COLO668 (cell line): ENCODE data around the gene TOM1L1.
A peak's percentile ranks its signal among the peaks of the same experiment; 100 is the strongest.
"Not testable (repeated sequence)": the region's sequence is repeated elsewhere in the genome, so short reads cannot be mapped to it uniquely, and the experiment has no call there.

ENCODE experiments used
- DNase-seq: peaks from one replicate; lab custom pipeline; 2025; ENCODE audit not compliant: unreplicated experiment; lab: John Stamatoyannopoulos, UW

TOM1L1 gene, protein sequence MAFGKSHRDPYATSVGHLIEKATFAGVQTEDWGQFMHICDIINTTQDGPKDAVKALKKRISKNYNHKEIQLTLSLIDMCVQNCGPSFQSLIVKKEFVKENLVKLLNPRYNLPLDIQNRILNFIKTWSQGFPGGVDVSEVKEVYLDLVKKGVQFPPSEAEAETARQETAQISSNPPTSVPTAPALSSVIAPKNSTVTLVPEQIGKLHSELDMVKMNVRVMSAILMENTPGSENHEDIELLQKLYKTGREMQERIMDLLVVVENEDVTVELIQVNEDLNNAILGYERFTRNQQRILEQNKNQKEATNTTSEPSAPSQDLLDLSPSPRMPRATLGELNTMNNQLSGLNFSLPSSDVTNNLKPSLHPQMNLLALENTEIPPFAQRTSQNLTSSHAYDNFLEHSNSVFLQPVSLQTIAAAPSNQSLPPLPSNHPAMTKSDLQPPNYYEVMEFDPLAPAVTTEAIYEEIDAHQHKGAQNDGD

DNA sequence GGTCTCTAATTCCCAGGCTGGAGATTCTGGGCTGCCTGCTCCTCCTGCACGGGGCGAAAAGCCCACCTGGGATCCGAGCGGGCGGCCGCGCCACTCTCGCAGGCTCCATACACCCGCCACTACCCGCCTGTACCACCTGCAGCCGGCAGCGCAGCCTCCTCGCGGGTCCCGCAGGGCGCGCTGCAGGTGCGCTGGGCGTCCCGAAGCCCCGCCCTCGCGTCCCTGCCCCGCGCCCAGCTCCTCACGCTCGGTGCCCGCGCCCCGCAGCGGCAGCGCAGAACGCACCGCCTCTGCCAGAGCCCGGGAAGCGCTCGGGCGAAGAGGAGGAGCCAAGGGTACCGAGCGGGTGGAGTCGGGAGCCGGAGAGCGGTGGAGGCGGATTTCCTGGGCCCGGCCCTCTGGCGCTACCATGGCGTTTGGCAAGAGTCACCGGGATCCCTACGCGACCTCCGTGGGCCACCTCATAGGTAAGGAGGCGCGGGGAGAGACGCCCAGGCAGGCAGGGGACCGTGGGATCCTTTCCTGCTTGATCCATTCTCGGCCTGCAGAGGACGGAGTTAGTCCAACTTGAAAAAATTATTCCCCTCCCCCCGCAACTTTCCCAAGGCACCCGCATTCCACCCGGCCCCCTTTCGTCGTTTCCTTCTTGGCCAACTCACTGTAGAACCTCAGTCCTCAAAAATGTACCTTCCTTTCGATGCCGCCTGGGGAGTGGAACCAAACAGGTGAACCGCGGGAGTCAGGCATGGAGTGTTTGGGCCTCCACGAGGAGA is at the start of gene TOM1L1:
TOM1L1 (plus strand) TSS at position 396 of the 773 bp plus-strand sequence; CDS start at position 410, 14 bp downstream.
- DNase-seq = peak; percentile 89

DNA sequence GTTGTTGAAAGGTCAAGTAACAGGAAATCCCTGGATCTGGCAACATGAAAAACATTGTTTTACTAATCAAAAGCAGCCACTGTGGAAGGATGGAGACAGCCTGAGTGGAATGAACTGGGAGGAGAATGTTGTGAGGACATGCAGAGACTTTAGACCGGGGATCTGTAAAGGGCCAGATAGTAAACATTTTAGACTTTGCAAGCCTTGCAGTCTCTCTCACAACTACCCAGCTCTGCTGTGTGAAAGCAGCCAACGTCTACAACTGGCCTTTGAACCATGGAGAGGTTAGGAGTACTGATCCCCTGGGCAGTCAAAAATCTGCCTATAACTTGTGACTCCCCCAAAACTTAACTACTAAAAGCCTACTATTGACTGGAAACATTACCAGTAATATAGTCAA is 41.5 kb upstream of the TOM1L1 start:
- DNase-seq = no peak

GRCh38 chr17:54860617-54861470 is 39.8 kb upstream of the TOM1L1 start:
- DNase-seq = no peak

DNA sequence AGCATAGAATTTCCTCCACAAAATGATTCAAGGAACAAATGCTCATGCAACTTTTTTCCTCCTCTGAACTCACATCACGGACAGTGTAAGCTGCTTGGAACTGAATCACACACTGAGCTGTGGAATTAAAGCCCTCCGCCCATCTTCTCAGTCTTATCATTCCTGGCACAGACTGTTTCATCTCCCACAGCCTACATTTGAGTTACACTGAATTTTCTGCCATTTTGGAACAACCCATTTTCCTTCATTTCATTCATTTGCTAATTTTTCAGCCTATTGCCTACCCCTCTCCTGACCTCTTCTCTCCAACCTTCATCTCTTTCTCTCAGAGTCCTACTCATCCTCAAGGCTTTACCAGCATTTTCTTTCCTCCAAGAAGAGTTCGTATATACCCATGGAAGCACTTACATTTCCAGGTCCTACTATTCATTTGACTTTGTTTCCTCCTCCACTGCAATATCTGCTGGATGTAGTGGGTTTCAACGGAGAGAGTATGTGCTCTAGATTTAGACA is 39.1 kb upstream of the TOM1L1 start:
- no peak for DNase-seq

- no peak for DNase-seq
Observed at GRCh38 chr17:54863176-54863575, 37.5 kb upstream of the TOM1L1 start.

GRCh38 chr17:54864070-54864469 is 36.6 kb upstream of the TOM1L1 start:
- no peak for DNase-seq

DNA sequence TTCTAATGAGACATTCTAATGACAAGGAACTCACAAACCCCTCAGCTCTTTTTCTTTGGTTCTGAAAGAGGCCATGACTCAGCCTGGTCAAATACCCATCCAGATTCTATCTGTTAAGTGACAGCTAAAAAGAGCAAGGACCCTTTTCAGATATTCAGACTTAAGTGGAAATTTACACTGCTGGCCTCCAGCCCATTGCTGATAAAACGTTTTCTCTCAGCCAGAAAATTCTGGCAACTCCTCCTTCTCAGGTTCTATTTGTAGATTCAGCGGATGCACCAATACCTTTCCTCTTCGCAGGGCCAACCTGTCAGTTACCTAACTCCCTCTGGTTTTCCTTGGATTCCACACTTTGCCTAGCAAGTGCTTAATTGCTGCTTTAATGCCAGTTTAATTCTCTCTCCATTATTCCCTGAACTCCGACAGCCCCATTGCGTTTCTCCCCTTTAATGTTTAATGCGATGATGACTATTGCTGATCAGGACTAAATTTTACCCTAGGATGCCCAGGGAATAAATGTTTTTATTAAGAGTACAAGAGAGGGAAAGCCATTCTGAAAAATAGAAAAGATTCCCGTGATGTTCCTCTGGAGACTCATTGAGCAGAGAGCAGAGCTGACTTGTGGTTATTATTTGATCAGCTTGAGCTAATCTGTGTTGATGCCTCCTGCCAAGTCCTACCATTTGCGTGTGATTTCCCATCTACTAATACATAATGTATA is 35.9 kb upstream of the TOM1L1 start:
- no peak for DNase-seq

DNA sequence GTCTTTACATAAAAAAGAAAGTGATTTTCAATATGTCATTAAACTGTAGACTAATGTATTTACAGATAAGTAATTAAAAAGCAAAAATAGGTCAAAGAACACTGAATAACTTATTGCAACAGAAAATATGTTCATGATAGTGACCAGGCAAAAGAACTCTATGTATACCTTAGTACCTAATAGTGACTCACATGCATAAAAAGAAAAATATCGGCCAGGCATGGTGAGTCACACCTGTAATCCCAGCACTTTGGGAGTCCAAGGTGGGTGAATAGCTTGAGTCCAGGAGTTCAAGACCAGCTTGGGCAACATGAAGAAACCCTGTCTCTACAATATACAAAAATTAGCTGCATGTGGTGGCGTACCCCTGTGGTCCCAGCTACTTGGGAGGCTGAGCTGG is 33.0 kb upstream of the TOM1L1 start:
- DNase-seq = no peak

DNA sequence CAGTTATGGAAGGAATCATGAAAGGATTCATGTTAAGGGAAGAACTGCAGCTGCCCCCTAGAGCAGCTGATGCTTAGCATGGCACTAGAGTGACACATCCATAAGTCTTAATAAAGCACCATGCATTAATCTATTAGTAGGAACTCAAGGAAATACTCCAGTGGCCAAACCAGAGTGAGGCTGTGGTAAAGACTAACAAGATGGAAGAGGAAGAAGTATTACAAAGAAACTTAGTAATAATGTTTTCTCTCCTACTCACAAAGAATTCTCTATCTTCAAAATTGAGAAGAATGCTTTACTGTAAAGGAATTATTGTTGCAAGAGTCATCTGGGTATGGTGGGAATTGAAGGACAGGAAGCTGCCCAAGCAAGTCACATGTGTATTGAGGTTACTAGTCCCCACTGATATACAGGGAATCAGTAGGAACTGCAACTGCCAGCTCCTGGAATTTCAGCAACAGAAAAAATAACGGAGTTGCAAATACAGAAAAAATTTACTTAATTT is 29.9 kb upstream of the TOM1L1 start:
- no peak for DNase-seq

DNA sequence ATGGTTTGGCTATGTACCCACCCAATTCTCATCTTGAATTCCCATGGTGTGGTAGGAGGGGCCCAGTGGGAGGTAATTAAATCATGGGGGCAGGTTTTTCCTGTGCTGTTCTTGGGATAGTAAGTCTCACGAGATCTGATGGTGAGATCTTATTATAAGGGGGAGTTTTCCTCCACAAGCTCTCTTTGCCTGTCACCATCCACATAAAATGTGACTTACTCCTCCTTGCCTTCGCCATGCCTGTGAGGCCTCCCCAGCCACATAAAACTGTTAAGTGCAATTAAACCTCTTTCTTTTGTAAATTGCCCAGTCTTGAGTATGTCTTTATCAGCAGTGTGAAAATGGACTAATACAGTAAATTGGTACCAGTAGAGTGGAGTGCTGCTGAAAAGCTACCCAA is 24.7 kb upstream of the TOM1L1 start:
- not testable (repeated sequence) for DNase-seq

DNA sequence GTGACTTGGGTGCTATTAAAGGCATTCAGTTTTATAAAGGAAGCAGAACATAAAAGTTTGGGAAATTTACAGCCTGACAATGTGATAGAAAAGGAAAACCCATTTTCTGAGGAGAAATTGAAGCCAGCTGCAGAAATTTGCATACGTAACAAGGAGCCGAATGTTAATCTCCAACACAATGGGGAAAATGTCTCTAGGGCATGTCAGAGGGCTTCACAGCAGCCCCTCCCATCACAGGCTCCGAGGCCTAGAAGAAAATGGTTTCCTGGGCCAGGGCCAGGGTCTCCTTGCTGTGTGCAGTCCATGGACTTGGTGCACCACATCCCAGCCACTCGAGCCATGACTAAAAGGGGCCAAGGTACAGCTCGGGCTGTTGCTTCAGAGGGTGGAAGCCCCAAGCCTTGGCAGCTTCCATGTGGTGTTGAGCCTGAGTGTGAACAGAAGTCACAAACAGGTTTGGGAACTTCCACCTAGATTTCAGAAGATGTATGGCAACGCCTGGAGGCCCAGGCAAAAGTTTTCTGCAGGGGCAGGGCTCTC is 23.9 kb upstream of the TOM1L1 start:
- no peak for DNase-seq

- no peak for DNase-seq
Observed at GRCh38 chr17:54881255-54881972, 19.2 kb upstream of the TOM1L1 start.

DNA sequence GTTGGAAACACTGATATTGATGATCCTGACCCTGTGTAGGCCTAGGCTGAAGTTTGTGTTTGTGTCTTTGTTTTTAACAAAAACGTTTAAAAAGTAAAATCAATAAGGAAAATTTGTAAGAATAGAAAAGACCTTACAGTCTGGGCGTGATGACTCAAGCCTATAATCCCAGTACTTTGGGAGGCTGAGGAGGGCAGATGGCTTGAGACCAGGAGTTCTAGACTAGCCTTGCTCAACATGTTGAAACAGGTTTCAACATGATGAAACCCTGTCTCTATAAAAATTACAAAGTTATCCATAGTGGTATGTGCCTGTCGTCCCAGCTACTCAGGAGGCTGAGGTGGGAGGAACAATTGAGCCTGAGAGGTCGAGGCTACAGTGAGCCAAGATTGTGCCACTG is 18.3 kb upstream of the TOM1L1 start:
- DNase-seq = no peak

- no peak for DNase-seq
Observed at GRCh38 chr17:54882950-54883349, 17.7 kb upstream of the TOM1L1 start.

DNA sequence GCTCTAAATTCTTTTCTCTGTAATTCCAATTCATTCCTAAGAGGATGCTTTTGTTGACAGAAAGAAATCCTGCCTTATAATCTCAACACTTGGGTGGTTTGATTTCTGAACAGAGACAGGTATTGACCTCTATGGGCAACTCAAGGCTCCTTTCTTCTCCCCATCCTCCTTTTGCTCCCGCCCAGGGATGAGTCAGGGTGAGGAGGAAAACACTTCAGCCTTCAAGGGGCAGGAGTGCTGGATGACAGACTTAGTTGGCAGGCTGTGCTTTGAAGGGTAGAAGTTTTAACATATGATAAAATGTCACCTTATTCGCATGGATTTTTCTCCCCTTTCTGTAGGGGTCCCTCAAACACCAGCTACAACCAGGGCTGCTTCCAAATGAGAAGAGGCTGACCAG is 16.7 kb upstream of the TOM1L1 start:
- DNase-seq = no peak

DNA sequence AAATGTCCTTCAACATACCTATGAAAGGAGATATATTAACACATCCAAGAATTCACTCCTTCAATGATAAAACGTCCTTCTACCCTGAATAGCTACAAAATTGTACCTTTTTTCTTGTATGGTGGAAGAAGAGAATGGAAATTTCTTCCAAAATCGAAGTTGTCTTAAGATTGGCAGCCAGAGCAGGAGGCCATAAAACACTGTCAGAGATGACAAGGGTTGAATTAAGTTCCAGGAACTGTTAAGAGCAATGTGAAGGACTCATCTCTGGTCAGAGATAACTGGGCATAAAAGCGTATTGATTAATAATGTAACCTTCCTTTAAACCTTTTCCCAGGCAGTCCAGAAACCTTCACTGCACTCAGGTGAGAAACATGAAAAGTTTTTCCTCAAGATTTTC is 12.9 kb upstream of the TOM1L1 start:
- DNase-seq = no peak

GRCh38 chr17:54888254-54888653 is 12.4 kb upstream of the TOM1L1 start:
- DNase-seq = no peak

DNA sequence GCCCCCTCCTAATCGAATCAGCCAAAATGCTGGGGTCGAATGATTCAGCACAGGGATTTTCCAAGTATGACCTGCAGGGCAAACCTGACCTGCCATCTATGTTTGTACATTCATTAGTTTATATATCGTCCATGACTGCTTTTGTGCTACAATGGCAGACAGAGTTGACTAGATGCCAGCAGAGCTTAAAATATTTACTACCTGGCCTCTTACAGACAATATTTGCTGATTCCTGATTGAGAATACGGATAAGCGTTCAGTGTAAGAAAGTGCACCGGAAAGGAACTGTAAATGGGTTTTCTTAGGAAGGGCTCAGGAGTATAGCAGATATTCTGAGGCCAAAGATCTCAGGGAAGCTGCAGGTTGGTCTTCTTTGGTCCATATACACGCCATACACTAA is 11.7 kb upstream of the TOM1L1 start:
- no peak for DNase-seq

- peak; percentile 8 for DNase-seq
Observed at GRCh38 chr17:54891176-54891821, 9.4 kb upstream of the TOM1L1 start.
